HEK293 (cell line): ENCODE data around the gene HJURP.

Experiments
- CTCF ChIA-PET: fragments of 350-600 bp; formaldehyde crosslinking; extraction: SDS; loops from one replicate; lab custom pipeline; 2021; ENCODE audit warnings: antibody characterized with exemption; lab: Yijun Ruan, JAX
- POLR2A ChIA-PET: fragments of 300-600 bp; formaldehyde crosslinking; extraction: SDS; loops from one replicate; lab custom pipeline; 2020; ENCODE audit warnings: antibody characterized with exemption, inconsistent platforms; lab: Yijun Ruan, JAX
- H3K27ac ChIP-seq: fragments of 200-500 bp; sonication (Bioruptor generic); 2 replicates; pipeline ENCODE4 v1.5.1; 2014; ENCODE audit warnings: low read depth, low read length, control low read depth, inconsistent platforms; ENCODE audit errors: extremely low read depth
- H3K36me3 ChIP-seq, 2 experiments: fragments of 200-500 bp in 1 of 2; sonication (Bioruptor generic) in 1 of 2; 1 replicate in 1 of 2; 2 replicates in 1 of 2; pipeline ENCODE4 v1.5.1; 2014 to 2017; ENCODE audit warnings: inconsistent platforms in 2 of 2, low read length in 2 of 2; ENCODE audit not compliant: control insufficient read depth in 2 of 2, insufficient read depth in 1 of 2
- H3K4me1 ChIP-seq: fragments of 200-500 bp; sonication (Bioruptor generic); 2 replicates; pipeline ENCODE4 v1.5.1; 2014; ENCODE audit warnings: mild to moderate bottlenecking, low read length, inconsistent platforms; ENCODE audit not compliant: control insufficient read depth, insufficient read depth
- H3K4me3 ChIP-seq: 2 replicates; pipeline ENCODE4 v1.5.1; 2011; ENCODE audit warnings: low read depth, mild to moderate bottlenecking, control low read depth, low read length, moderate library complexity
- H3K9me3 ChIP-seq: fragments of 200-500 bp; sonication (Bioruptor generic); 2 replicates; pipeline ENCODE4 v1.5.1; 2014; ENCODE audit warnings: low read depth, low read length, inconsistent platforms; ENCODE audit not compliant: control insufficient read depth, insufficient read depth
- GLI4 ChIP-seq: fragments of 450-650 bp; formaldehyde crosslinking; IDR thresholded peaks from 2 replicates; pipeline ENCODE4 v1.5.1; 2016; ENCODE audit warnings: missing biosample characterization, missing genetic modification characterization
- MZF1 ChIP-seq: fragments of 450-650 bp; formaldehyde crosslinking; IDR thresholded peaks from 2 replicates; pipeline ENCODE4 v1.5.1; 2017; ENCODE audit warnings: missing biosample characterization, missing genetic modification characterization, borderline replicate concordance
- SCRT1 ChIP-seq: fragments of 450-650 bp; formaldehyde crosslinking; IDR thresholded peaks from 2 replicates; pipeline ENCODE4 v1.5.1; 2016; ENCODE audit warnings: missing biosample characterization, missing genetic modification characterization, borderline replicate concordance
- TRIM28 ChIP-seq: IDR thresholded peaks from 2 replicates; pipeline ENCODE4 v1.6.1; 2011; ENCODE audit warnings: low read length, control low read depth, borderline replicate concordance
- ZBTB21 ChIP-seq: fragments of 450-650 bp; formaldehyde crosslinking; IDR thresholded peaks from 2 replicates; pipeline ENCODE4 v1.5.1; 2017; ENCODE audit warnings: missing biosample characterization, missing genetic modification characterization
- ZNF175 ChIP-seq: fragments of 450-650 bp; formaldehyde crosslinking; IDR thresholded peaks from 2 replicates; pipeline ENCODE4 v1.5.1; 2016; ENCODE audit warnings: missing biosample characterization, missing genetic modification characterization
- ZNF302 ChIP-seq: fragments of 450-650 bp; formaldehyde crosslinking; IDR thresholded peaks from 2 replicates; pipeline ENCODE4 v1.5.1; 2016; ENCODE audit warnings: missing biosample characterization, missing genetic modification characterization, low read depth
- ZNF366 ChIP-seq: fragments of 450-650 bp; formaldehyde crosslinking; conservative IDR thresholded peaks from 2 replicates; pipeline ENCODE4 v1.5.1; 2016; ENCODE audit warnings: missing biosample characterization, missing genetic modification characterization
- ZNF423 ChIP-seq: fragments of 450-650 bp; formaldehyde crosslinking; IDR thresholded peaks from 2 replicates; pipeline ENCODE4 v1.5.1; 2016; ENCODE audit warnings: missing biosample characterization, missing genetic modification characterization
- ZNF548 ChIP-seq: fragments of 450-650 bp; formaldehyde crosslinking; IDR thresholded peaks from 2 replicates; pipeline ENCODE4 v1.5.1; 2016; ENCODE audit warnings: missing biosample characterization, missing genetic modification characterization
- ZNF555 ChIP-seq: fragments of 450-650 bp; formaldehyde crosslinking; conservative IDR thresholded peaks from 2 replicates; pipeline ENCODE4 v1.5.1; 2017; ENCODE audit warnings: missing biosample characterization, mild to moderate bottlenecking, missing genetic modification characterization, inconsistent platforms
- ZNF623 ChIP-seq: fragments of 450-650 bp; formaldehyde crosslinking; IDR thresholded peaks from 2 replicates; pipeline ENCODE4 v1.5.1; 2016; ENCODE audit warnings: missing biosample characterization, missing genetic modification characterization
- ZNF660 ChIP-seq: fragments of 450-650 bp; IDR thresholded peaks from 2 replicates; pipeline ENCODE4 v1.5.1; 2018; ENCODE audit warnings: missing biosample characterization, mild to moderate bottlenecking, missing genetic modification characterization
- ZNF747 ChIP-seq: fragments of 450-650 bp; formaldehyde crosslinking; IDR thresholded peaks from 2 replicates; pipeline ENCODE4 v1.5.1; 2016; ENCODE audit warnings: missing biosample characterization, missing genetic modification characterization
- ZNF776 ChIP-seq: fragments of 450-650 bp; formaldehyde crosslinking; IDR thresholded peaks from 2 replicates; pipeline ENCODE4 v1.5.0; 2017; ENCODE audit warnings: missing biosample characterization, missing genetic modification characterization, borderline replicate concordance
- ZNF777 ChIP-seq: fragments of 450-650 bp; formaldehyde crosslinking; IDR thresholded peaks from 2 replicates; pipeline ENCODE4 v1.5.1; 2017; ENCODE audit warnings: missing biosample characterization, missing genetic modification characterization, borderline replicate concordance
- TF ChIP-seq, protein P1 (sequence below): fragments of 450-650 bp; formaldehyde crosslinking; IDR thresholded peaks from 2 replicates; pipeline ENCODE4 v1.5.1; 2016; ENCODE audit warnings: missing biosample characterization, missing genetic modification characterization
- TF ChIP-seq, protein P2 (sequence below): fragments of 450-650 bp; formaldehyde crosslinking; IDR thresholded peaks from 2 replicates; pipeline ENCODE4 v1.5.1; 2016; ENCODE audit warnings: missing biosample characterization, missing genetic modification characterization
- TF ChIP-seq, protein P3 (sequence below): fragments of 450-650 bp; formaldehyde crosslinking; IDR thresholded peaks from 2 replicates; pipeline ENCODE4 v1.5.1; 2017; ENCODE audit warnings: missing biosample characterization, missing genetic modification characterization
- TF ChIP-seq, protein P4 (sequence below): fragments of 450-650 bp; formaldehyde crosslinking; IDR thresholded peaks from 2 replicates; pipeline ENCODE4 v1.5.1; 2017; ENCODE audit warnings: missing biosample characterization, missing genetic modification characterization
- TF ChIP-seq, protein P5 (sequence below): fragments of 450-650 bp; formaldehyde crosslinking; IDR thresholded peaks from 2 replicates; pipeline ENCODE4 v1.5.1; 2016; ENCODE audit warnings: missing biosample characterization, missing genetic modification characterization
- TF ChIP-seq, protein P6 (sequence below): fragments of 450-650 bp; formaldehyde crosslinking; IDR thresholded peaks from 2 replicates; pipeline ENCODE4 v1.5.1; 2016; ENCODE audit warnings: missing biosample characterization, missing genetic modification characterization
- TF ChIP-seq, protein P7 (sequence below): fragments of 450-650 bp; formaldehyde crosslinking; IDR thresholded peaks from 2 replicates; pipeline ENCODE4 v1.5.1; 2016; ENCODE audit warnings: missing biosample characterization, missing genetic modification characterization

HJURP gene

DNA sequence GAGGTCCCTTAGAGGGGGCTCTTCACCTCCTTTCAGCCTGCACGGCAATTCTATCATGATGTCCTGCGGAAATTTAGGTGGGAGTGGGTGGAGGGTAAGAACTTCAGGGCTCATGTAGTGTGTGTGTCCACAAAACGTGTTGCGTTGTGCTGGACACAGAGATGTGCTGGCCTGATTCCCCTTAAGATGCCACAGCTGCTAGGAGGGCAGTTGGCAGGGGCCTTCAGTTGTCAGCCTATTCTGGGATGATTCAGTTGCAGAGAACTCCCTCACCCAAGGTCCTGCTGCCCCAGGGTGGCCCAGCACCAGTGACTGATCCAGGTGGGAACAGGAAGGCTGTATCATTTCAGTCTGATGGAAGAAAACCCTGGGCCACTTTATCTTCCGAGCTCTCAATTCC, 1.0 kb upstream of the HJURP start:
- Histone ChIP-seq H3K27ac (no peak overlapping the region), H3K4me1 (no peaks in the 10 kb centered on the region)
- CTCF ChIA-PET = interaction anchor here (0.6 to 2.2 kb wide), 3 partner anchors 9 to 1607 kb away, joined by 3 to 7 read pairs (median 4); no protein-coding TSS in a partner anchor

DNA sequence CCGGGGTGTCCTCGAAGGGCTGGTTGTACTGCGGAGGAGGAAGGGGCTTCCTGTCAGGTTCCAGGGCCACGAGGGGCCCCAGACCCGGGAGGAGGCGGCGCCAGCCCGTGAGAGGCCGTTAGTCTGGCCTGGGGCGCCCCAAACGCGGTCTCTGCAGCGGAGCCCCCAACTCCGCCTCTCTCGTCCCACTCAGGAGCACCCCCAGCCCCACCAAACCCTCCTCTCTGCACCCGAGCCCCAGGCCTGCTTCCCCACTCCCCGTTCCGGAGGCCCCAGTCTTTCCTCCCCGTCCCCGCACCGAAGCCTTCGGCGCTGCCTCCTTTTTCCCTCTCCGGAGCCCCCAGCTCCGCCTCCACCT, 473 bp downstream of the HJURP start:
- Histone ChIP-seq H3K4me1 (no peaks in the 10 kb centered on the region), H3K9me3 (no peaks in the 10 kb centered on the region), H3K27ac (peak overlapping the region; percentile 79; the same call in 1 of the 2 replicates), H3K36me3 (peaks cover 28 to 47% of the 10 kb centered on the region in 2 experiments), H3K4me3 (peak overlapping the region; percentile 94)
- ChIA-PET CTCF (interaction anchor here (0.6 to 2.2 kb wide), 2 partner anchors 11 to 941 kb away, joined by 3 to 7 read pairs; no protein-coding TSS in a partner anchor), POLR2A (interaction anchor here (1.0 to 2.2 kb wide), 4 partner anchors 10 to 288 kb away, joined by 3 to 6 read pairs (median 4); partner anchors contain the start of gene USP40)
- TF ChIP-seq, protein P1, sequence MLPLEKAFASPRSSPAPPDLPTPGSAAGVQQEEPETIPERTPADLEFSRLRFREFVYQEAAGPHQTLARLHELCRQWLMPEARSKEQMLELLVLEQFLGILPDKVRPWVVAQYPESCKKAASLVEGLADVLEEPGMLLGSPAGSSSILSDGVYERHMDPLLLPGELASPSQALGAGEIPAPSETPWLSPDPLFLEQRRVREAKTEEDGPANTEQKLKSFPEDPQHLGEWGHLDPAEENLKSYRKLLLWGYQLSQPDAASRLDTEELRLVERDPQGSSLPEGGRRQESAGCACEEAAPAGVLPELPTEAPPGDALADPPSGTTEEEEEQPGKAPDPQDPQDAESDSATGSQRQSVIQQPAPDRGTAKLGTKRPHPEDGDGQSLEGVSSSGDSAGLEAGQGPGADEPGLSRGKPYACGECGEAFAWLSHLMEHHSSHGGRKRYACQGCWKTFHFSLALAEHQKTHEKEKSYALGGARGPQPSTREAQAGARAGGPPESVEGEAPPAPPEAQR (tag by site-specific recombination) = no peak
- TF ChIP-seq ZNF776 = no peak
- TF ChIP-seq, protein P2, sequence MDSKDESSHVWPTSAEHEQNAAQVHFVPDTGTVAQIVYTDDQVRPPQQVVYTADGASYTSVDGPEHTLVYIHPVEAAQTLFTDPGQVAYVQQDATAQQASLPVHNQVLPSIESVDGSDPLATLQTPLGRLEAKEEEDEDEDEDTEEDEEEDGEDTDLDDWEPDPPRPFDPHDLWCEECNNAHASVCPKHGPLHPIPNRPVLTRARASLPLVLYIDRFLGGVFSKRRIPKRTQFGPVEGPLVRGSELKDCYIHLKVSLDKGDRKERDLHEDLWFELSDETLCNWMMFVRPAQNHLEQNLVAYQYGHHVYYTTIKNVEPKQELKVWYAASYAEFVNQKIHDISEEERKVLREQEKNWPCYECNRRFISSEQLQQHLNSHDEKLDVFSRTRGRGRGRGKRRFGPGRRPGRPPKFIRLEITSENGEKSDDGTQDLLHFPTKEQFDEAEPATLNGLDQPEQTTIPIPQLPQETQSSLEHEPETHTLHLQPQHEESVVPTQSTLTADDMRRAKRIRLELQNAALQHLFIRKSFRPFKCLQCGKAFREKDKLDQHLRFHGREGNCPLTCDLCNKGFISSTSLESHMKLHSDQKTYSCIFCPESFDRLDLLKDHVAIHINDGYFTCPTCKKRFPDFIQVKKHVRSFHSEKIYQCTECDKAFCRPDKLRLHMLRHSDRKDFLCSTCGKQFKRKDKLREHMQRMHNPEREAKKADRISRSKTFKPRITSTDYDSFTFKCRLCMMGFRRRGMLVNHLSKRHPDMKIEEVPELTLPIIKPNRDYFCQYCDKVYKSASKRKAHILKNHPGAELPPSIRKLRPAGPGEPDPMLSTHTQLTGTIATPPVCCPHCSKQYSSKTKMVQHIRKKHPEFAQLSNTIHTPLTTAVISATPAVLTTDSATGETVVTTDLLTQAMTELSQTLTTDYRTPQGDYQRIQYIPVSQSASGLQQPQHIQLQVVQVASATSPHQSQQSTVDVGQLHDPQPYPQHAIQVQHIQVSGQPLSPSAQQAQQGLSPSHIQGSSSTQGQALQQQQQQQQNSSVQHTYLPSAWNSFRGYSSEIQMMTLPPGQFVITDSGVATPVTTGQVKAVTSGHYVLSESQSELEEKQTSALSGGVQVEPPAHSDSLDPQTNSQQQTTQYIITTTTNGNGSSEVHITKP (tag by site-specific recombination) = no peak
- TF ChIP-seq, protein P3, sequence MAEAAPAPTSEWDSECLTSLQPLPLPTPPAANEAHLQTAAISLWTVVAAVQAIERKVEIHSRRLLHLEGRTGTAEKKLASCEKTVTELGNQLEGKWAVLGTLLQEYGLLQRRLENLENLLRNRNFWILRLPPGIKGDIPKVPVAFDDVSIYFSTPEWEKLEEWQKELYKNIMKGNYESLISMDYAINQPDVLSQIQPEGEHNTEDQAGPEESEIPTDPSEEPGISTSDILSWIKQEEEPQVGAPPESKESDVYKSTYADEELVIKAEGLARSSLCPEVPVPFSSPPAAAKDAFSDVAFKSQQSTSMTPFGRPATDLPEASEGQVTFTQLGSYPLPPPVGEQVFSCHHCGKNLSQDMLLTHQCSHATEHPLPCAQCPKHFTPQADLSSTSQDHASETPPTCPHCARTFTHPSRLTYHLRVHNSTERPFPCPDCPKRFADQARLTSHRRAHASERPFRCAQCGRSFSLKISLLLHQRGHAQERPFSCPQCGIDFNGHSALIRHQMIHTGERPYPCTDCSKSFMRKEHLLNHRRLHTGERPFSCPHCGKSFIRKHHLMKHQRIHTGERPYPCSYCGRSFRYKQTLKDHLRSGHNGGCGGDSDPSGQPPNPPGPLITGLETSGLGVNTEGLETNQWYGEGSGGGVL = peak; percentile 18; the same call in 1 of the 2 replicates
- no peak for TF ChIP-seq GLI4 (tag by site-specific recombination)
- TF ChIP-seq, protein P4, sequence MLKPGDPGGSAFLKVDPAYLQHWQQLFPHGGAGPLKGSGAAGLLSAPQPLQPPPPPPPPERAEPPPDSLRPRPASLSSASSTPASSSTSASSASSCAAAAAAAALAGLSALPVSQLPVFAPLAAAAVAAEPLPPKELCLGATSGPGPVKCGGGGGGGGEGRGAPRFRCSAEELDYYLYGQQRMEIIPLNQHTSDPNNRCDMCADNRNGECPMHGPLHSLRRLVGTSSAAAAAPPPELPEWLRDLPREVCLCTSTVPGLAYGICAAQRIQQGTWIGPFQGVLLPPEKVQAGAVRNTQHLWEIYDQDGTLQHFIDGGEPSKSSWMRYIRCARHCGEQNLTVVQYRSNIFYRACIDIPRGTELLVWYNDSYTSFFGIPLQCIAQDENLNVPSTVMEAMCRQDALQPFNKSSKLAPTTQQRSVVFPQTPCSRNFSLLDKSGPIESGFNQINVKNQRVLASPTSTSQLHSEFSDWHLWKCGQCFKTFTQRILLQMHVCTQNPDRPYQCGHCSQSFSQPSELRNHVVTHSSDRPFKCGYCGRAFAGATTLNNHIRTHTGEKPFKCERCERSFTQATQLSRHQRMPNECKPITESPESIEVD (tag by site-specific recombination) = no peak
- TF ChIP-seq TRIM28 = no peak
- TF ChIP-seq ZNF423 (tag by site-specific recombination) = no peak

More for the DNA sequence above, 1.0 kb upstream of the HJURP start:
- H3K4me3 ChIP-seq = no peak overlapping the region
- POLR2A ChIA-PET = no interaction called here
- peaks cover 17 to 32% of the 10 kb centered on the region in 2 experiments; a peak in 2 of 3 replicates for H3K36me3 ChIP-seq
- no peaks in the 10 kb centered on the region for H3K9me3 ChIP-seq
- no peak for TF ChIP-seq ZNF366 (tag by site-specific recombination)
- no peak for TF ChIP-seq ZNF660
- TF ChIP-seq, protein P5, sequence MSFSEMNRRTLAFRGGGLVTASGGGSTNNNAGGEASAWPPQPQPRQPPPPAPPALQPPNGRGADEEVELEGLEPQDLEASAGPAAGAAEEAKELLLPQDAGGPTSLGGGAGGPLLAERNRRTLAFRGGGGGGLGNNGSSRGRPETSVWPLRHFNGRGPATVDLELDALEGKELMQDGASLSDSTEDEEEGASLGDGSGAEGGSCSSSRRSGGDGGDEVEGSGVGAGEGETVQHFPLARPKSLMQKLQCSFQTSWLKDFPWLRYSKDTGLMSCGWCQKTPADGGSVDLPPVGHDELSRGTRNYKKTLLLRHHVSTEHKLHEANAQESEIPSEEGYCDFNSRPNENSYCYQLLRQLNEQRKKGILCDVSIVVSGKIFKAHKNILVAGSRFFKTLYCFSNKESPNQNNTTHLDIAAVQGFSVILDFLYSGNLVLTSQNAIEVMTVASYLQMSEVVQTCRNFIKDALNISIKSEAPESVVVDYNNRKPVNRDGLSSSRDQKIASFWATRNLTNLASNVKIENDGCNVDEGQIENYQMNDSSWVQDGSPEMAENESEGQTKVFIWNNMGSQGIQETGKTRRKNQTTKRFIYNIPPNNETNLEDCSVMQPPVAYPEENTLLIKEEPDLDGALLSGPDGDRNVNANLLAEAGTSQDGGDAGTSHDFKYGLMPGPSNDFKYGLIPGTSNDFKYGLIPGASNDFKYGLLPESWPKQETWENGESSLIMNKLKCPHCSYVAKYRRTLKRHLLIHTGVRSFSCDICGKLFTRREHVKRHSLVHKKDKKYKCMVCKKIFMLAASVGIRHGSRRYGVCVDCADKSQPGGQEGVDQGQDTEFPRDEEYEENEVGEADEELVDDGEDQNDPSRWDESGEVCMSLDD (tag by site-specific recombination) = no peak
- no peak for TF ChIP-seq ZNF302 (tag by site-specific recombination)
- no peak for TF ChIP-seq ZNF555
- TF ChIP-seq, protein P6, sequence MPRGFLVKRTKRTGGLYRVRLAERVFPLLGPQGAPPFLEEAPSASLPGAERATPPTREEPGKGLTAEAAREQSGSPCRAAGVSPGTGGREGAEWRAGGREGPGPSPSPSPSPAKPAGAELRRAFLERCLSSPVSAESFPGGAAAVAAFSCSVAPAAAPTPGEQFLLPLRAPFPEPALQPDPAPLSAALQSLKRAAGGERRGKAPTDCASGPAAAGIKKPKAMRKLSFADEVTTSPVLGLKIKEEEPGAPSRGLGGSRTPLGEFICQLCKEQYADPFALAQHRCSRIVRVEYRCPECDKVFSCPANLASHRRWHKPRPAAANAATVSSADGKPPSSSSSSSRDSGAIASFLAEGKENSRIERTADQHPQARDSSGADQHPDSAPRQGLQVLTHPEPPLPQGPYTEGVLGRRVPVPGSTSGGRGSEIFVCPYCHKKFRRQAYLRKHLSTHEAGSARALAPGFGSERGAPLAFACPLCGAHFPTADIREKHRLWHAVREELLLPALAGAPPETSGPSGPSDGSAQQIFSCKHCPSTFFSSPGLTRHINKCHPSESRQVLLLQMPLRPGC (tag by site-specific recombination) = no peak
- TF ChIP-seq, protein P7, sequence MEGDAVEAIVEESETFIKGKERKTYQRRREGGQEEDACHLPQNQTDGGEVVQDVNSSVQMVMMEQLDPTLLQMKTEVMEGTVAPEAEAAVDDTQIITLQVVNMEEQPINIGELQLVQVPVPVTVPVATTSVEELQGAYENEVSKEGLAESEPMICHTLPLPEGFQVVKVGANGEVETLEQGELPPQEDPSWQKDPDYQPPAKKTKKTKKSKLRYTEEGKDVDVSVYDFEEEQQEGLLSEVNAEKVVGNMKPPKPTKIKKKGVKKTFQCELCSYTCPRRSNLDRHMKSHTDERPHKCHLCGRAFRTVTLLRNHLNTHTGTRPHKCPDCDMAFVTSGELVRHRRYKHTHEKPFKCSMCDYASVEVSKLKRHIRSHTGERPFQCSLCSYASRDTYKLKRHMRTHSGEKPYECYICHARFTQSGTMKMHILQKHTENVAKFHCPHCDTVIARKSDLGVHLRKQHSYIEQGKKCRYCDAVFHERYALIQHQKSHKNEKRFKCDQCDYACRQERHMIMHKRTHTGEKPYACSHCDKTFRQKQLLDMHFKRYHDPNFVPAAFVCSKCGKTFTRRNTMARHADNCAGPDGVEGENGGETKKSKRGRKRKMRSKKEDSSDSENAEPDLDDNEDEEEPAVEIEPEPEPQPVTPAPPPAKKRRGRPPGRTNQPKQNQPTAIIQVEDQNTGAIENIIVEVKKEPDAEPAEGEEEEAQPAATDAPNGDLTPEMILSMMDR (tag by site-specific recombination) = no peak
- TF ChIP-seq ZNF777 = no peak
- no peak for TF ChIP-seq ZNF623 (tag by site-specific recombination)
- TF ChIP-seq ZBTB21 (tag by site-specific recombination) = no peak
- TF ChIP-seq MZF1 = no peak
- TF ChIP-seq ZNF548 (tag by site-specific recombination) = no peak
- TF ChIP-seq ZNF747 (tag by site-specific recombination) = no peak
- no peak for TF ChIP-seq SCRT1 (tag by site-specific recombination)
- no peak for TF ChIP-seq ZNF175
- no peak for TF ChIP-seq ZNF423 (tag by site-specific recombination)
